ENCODE data around the gene KDM2A. TPM values are rescaled to one million over a fixed set of nuclear protein-coding genes. Genes with fewer than 3 reads are reported as not detected.

The KDM2A gene
- total RNA-seq, 4 donors from 2014 or later, result 64.5 to 84.0 (median 70.3) TPM

DNA sequence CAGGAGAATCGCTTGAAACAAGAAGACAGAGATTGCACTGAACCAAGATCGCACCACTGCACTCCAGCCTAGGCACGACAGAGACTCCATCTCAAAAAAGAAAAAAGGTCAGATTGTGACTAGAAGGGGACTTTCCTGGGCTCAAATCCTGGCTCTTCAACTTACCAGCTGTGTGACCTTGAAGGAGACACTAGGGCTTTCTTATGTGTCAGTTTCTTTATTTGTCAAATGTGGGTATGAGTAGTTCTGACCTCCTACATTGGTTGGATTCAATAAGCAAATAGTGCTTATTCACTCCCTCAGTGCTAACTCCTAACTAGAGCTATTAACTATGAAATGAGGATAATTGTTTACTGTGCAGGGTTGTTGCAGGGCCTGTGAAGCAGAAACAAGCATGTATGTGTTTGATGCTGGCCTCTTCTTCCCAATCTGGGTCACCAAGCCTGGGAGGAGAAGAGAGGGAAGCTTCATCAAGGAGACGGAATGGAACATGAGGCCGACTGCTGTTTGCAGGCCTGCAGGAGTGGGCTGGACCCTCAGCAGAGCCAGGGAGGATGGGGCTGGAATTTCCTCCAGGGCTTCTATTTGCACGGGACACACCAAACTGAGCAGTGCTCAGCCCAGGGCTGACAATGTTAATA lies 39.9 kb upstream of the KDM2A start:
- no peak overlapping the region for H3K4me3 ChIP-seq (ENCODE audit: low read depth, poor library complexity, severe bottlenecking)
- intact Hi-C loops (cut with DNase I; ENCODE audit: low total_unique reads), result no loop called here
- 64 to 65% methylated on average over 6 of the region's 6 CpGs for WGBS, 2 donors
- no peak for DNase-seq (ENCODE audit: low spot score in 2 of 2)
- TF ChIP-seq CTCF (IDR thresholded peaks at IDR 0.05), result no peak
- TF ChIP-seq POLR2A (IDR thresholded peaks at IDR 0.05), result no peak

- TF ChIP-seq CTCF (IDR thresholded peaks at IDR 0.05), result no peak
- no peak for TF ChIP-seq POLR2A (IDR thresholded peaks at IDR 0.05)
- 31 to 33% methylated on average over 20 of the region's 20 CpGs for WGBS, 2 donors
- no peak overlapping the region for H3K4me3 ChIP-seq (ENCODE audit: low read depth, poor library complexity, severe bottlenecking)
- no peak for DNase-seq (ENCODE audit: low spot score in 2 of 2)
- intact Hi-C loops (cut with DNase I; ENCODE audit: low total_unique reads), result no loop called here
These were observed 36.8 kb upstream of the KDM2A start for GRCh38 chr11:67082071-67082791.

- no peak overlapping the region for H3K4me3 ChIP-seq (ENCODE audit: low read depth, poor library complexity, severe bottlenecking)
- DNase-seq (ENCODE audit: low spot score in 2 of 2), result no peak
- intact Hi-C loops (cut with DNase I; ENCODE audit: low total_unique reads), result no loop called here
- no peak for TF ChIP-seq POLR2A (IDR thresholded peaks at IDR 0.05)
- TF ChIP-seq CTCF (IDR thresholded peaks at IDR 0.05), result no peak
- WGBS, 2 donors, result 85 to 93% methylated on average over 8 of the region's 8 CpGs
These were observed 35.2 kb upstream of the KDM2A start for GRCh38 chr11:67083786-67084366.

- no peak for DNase-seq (ENCODE audit: low spot score in 2 of 2)
- WGBS, 2 donors, result 93 to 98% methylated on average over 5 of the region's 5 CpGs
- H3K4me3 ChIP-seq (ENCODE audit: low read depth, poor library complexity, severe bottlenecking), result no peak overlapping the region
- intact Hi-C loops (cut with DNase I; ENCODE audit: low total_unique reads), result no loop called here
- TF ChIP-seq CTCF (IDR thresholded peaks at IDR 0.05) (no peak), POLR2A (IDR thresholded peaks at IDR 0.05) (no peak)
These were observed 33.4 kb upstream of the KDM2A start for GRCh38 chr11:67085617-67086016.

DNA sequence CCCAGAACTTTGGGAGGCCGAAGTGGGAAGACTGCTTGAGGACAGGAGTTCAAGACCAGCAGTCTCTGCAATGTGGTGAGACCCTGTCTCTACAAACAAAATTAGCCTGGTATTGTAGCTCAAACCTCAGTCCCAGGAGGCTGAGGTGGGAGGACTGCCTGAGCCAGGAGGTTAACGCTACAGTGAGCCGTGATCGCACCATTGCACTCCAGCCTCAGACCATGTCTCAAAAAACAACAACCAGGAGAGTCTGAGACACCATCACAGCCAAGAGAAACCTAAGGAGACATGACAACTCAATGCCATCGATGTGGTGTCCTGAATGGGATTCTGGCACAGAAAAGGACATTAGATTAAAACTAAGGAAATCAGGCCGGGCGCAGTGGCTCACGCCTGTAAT lies 28.3 kb upstream of the KDM2A start:
- intact Hi-C loops (cut with DNase I; ENCODE audit: low total_unique reads), result no loop called here
- H3K4me3 ChIP-seq (ENCODE audit: low read depth, poor library complexity, severe bottlenecking), result no peak overlapping the region
- DNase-seq (ENCODE audit: low spot score in 2 of 2), result no peak
- WGBS, 2 donors, result 89 to 95% methylated on average over 8 of the region's 8 CpGs
- TF ChIP-seq POLR2A (IDR thresholded peaks at IDR 0.05), result no peak
- TF ChIP-seq CTCF (IDR thresholded peaks at IDR 0.05), result no peak

Data from lower leg skin (tissue), 4 donors.